ENCODE results near the gene HOXB9.
A peak's percentile ranks its signal among the peaks of the same experiment; 100 is the strongest.

Gene HOXB9

DNA sequence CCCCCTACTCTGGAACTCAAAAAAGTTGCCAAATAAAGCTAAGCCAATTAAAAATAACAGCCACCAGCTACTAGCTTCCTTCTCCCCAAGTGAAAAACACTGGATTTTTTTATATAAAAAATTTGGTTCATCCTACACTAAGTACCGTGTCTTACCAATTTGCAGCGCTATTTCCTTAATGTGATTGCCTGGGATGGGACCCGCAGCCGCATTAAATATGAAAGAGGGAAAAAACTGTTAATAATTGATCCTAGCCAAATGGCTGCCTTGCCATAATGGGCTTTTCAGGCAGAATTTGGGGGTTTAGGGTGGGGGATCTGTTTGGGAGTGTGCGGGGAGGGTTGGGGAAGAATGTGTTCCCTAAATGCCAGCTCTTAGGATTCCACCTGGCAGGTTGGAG lies 2.0 kb downstream of the HOXB9 start:
- no peak for DNase-seq (ENCODE audit: low spot score)

DNA sequence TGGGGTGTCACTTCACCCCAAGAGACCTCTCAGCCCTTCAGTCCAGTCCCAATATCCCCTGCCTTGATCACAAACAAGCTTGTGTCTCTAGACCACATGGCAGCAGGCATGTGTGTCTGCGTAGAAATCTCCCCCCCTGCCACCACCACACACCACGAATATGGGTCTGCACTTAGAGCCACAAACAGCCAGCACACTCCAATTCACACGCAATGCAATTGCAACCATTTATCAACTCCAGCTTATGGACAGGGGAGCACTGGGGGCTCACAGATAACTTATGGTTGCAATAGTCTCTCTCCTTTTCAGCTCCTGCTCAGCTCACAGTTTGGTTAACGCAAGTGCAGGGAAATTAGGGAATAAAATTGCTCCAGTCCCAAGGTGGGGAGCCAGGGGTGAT lies 2.6 kb downstream of the HOXB9 start:
- no peak for DNase-seq (ENCODE audit: low spot score)

DNA sequence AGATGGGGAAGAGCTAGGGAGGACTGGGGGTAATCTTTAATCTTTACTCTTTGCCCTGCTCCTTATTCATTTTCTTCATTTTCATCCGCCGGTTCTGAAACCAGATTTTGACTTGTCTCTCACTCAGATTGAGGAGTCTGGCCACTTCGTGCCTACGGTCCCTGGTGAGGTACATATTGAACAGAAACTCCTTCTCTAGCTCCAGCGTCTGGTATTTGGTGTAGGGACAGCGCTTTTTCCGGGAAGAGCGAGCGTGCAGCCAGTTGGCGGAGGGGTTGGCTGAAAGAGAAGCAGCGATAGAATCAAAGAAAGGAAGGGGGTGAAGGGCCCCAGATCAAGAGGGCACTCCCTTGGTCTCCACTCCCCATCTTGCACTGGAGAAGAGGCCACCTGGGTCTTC lies 3.3 kb downstream of the HOXB9 start:
- DNase-seq (ENCODE audit: low spot score) = no peak

DNA sequence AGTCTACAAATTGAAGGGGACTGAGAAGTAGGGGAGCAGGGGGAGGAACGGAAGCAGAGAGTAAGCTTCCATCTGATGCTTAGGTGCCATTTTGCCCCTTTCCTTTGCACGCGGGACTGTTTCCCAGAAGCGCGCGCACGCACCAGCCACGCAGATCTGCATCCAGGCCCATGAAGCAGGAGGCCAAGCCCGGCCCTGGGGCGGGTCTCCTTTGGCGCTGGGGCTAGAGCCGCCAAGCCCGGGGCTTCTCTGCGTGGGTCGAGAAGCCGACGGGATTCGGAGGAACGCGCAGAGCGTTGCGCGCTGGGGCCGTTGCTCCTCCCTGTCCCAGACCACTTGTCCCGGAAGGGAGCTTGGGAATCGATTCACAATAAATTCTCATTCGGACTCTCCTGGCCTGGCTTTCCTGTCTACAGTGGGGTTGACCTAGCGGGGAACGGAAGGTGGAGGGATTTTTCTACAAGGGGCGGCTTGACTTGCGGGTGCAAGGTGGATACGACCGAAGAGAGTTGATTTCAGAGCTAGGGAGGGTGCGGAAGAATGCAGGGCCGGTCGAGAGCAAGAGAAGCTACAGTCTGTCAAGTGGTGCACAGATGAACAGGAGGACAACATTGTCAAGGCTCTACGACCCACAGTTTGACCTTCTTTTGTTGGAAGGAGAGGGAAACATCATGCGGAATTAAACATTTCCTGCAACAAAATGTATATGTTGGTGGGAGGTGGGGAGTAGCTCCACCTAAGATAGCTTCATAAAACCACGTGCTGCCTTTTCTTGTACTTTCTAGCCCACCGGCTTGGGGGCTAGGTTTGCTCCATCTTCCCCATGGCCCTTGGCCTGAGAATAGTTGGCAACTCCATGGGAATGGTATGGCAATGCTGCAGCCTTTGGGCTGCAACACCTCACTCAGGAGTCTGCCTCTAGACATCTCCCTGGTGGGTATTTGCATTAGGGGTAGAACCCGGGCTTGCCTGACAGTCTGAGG lies 4.5 kb downstream of the HOXB9 start:
- DNase-seq (ENCODE audit: low spot score) = no peak

GRCh38 chr17:48620461-48621139 lies 5.6 kb downstream of the HOXB9 start:
- DNase-seq (ENCODE audit: low spot score) = no peak

- DNase-seq (ENCODE audit: low spot score) = no peak
Measured at GRCh38 chr17:48619826-48620449, 6.2 kb downstream of the HOXB9 start.

DNA sequence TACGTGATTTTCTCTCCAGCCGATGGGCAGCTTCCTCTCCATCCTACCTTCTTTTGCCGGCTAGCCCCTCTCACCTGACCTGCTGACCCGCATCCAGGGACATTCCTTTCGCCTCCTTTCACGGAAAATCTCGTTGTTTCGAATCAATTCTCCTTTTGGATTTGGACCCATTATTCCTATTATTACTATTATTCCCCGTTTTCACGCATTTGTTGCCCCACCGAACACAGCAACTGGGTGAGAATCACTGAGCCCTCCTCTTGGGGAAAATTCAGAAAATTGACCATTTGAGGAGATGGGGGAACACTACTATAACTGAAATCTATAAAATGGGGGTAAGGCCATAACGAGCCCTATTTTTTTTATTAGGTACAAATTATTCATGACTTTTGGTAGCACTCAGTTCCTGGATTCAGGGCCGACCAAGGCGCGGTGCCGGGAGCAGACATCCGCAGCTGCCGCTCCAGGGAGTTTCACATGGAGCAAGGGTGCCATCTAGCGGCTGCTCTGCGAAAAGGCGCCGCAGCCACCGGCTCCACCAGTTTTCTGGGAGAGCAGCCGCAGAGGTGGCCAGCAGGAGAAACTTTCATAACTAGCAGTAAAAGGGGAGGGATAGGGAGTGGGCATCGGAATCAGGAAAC lies 7.8 kb downstream of the HOXB9 start:
- peak; percentile 77 for DNase-seq (ENCODE audit: low spot score)

- DNase-seq (ENCODE audit: low spot score) = no peak
Measured at GRCh38 chr17:48617471-48618255, 8.5 kb downstream of the HOXB9 start.

DNA sequence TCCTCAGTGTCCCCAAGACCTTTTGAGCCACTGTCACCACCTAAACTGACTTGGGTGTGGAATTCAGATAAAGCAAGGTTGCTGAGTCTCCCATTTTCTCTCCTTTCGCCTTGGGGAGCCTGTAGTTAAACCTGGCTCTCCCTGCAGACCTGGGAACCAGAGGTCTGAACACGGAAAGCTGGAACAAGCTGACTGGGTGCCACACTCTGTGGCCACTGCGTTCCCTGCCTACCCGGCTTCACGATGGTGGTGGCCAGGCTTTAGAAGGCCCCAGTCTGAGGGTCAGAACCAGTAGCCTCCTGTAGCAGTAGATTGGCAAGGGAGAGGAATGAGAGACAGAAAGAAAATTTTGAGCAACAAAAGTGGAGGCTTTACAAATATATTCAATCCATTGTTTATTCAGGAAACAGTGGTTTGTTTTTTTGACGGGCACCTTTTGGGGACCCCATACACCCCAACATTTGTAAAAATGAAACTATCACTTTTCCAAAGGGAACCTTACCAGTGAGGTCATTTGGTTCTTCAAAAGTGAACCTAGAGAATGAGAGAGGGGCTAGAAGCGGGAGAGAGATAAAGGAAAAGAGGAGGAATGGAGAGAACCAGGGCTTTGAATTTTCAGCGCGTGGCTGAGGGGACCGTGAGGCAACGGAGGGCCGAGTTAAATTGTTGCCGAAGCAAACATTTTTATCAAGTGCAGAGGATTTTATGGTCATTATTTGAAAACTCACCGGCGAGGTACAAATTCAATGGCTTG lies 9.3 kb downstream of the HOXB9 start:
- no peak for DNase-seq (ENCODE audit: low spot score)

- no peak for DNase-seq (ENCODE audit: low spot score)
Measured at GRCh38 chr17:48615963-48616716, 10.0 kb downstream of the HOXB9 start.

DNA sequence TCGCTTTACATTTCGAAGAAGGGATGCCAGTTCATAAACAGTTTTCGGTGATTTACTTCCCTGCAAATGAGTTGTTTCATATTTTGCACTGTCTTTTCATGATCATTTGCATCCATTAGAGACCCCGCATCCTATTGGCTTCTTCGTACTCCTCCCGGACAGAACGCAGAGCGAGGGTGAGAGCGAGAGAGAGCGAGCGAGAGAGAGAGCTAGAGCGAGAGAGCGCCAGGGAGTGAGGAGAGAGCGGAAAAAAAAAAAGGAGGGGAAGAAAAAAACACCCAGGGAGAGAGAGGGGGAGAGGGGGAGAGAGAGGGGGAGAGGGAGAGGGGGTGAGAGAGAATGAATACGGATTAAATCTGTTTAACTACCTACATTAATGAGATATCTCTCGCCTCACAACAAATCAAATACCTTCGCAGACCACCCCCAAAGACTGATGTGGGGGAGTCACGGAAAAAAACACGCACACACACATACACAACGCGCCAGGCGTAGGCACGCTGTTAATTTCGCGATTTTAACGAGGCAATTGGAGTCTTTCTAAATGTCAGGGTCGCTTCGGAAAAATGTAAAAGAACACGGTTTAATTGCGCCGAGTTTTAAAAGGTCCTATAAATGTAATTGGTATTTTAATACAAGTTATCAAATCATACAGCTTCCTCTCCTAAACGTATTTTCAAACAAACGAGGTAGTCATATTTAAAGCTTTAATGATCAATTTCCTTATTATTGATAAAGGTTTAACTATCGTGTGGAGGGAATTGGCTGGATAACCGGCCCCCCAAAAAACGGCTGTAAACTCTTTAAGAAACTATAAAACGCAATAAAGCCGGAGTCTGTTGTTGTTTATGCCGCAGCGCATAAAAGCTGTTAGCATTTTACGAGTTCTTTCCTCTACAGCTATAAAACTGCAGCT lies 10.9 kb downstream of the HOXB9 start, which contains the start of gene HOXB8:
Gene HOXB8, minus strand, starts transcription at position 246 of the 916 bp plus-strand sequence. CDS start 588 bp downstream, outside the sequence.
- no peak for DNase-seq (ENCODE audit: low spot score)

- no peak for DNase-seq (ENCODE audit: low spot score)
Measured at GRCh38 chr17:48613862-48614694, 12.1 kb downstream of the HOXB9 start.

DNA sequence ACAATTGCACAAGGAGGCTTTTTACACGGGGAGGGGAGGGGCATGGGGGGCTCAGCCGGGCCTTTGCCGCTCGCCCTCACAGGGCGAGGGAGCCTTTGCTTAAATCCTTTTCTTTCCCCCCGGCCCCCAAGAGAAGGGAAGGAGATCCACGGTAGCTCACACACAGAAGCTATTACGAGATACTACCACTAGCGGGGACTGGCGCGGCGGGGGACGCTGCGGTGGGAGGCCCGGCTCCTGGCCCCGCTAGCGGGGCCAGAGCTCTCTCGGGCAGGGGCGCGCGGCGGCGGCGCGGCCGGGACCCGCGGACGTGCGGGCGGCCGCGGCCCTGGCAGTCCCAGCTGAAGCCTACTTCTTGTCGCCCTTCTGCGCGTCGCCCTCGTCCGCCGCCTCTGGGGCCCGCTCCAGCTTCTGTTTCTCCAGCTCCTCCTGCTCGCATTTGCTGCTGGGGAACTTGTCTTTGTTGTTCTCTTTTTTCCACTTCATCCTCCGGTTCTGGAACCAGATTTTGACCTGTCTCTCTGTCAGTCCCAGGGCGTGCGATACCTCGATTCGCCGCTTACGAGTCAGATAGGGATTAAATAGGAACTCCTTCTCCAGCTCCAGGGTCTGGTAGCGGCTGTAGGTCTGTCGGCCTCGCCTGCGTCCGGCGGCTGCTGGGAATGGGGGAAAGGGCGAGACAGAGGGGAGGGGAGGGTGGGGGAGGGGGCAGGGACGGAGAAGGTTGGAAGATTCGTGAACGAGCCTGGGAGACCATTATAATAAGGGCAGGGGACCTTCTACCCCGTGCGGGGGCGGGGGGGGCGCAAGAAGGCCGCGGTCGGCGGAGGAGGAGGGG lies 13.1 kb downstream of the HOXB9 start:
- DNase-seq (ENCODE audit: low spot score) = no peak

GRCh38 chr17:48612456-48612853 lies 13.7 kb downstream of the HOXB9 start:
- DNase-seq (ENCODE audit: low spot score) = no peak

- DNase-seq (ENCODE audit: low spot score) = no peak
Measured at GRCh38 chr17:48611681-48612455, 14.3 kb downstream of the HOXB9 start.

DNA sequence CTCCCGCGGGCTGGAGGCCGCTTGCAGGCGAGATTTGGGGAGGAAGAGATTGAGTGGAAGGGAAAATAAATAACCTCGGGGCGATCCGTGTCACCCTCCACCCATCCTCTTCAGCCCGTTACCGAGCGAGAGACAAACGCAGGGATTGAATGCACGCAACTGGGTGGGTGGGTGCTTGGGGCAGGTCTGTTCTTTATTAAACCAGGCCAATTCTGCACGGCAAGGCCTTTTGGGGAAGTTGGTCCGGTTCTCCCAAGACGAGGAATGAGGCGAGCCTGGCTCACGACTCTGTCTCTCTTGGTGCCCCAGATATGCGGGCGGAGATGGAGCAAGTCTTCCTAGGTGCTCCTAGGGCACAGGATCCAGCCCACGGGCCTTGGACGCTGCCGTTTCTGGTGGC lies 14.9 kb downstream of the HOXB9 start:
- DNase-seq (ENCODE audit: low spot score) = no peak

All from hematopoietic multipotent progenitor cell treated with erythropoietin and hydrocortisone succinate and interleukin-3 and kit ligand, for 17 days (in vitro differentiated cells).